ENCODE measurements around the gene CTNND2.

CTNND2 gene

DNA sequence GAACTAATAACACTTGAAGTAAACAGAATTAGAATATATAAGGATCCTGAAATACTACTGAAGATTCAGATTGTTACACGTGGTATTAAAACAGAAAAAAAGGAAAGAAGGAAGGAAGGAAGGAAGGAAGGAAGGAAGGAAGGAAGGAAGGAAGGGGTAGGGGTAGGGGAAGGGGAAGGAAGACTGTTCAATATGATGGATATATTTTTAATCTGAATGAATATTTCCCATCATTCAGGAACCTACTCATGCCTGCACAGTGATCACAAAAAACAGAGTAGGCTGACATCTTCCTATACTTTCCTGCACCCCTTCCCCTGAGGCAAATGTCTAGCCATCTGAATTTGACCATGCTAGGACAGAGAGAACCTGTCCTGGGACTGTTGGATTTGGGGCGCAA, 133.9 kb downstream of the CTNND2 start:
- no peak for FAIRE-seq

DNA sequence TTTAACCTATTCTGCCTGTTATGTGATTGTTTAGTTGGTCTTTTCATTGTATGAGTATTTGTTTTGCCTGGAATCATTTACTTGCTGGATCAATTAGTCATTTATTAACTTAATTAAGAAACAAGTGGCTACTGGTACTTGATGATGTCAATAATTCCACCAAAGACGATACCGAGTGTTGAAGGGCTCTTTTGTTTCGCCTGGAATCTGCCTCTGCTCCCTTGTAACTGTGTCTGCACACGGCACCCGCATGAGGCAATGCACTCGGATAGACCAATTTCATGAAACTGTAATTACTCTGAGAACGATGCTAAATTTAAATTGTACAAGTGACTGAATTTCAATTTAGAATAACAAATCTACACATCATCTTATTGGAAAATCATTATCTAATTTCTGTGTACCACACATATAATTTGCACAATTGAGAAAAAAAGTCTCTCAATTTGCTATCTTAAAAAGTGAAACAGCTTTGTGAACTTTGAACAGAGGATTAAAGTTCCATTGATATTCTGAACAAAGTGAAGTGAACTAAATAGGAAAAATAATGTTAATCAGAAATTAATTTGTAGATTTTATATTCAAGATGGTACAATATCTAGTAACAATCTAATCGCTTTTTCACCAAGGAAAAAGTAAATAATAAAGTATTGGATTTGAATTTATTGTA, 143.2 kb downstream of the CTNND2 start:
- FAIRE-seq = no peak

DNA sequence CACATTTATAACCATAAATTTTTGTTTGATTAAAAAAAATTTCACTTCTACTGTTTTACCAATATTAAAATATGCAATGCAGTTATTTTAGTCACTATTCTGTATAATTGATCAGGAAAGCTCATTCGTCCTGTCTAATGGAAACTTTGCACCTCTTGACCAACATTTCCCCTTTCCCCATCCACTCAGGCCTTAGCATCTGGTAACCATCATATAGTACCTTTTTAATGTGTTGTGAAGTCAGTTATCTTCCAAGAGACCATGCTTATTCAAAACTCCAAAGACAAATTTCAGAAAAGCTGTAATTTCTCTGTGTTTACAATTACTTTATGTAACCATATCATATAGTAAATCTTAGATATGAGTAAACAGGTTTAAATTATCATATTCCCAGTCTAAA, 145.9 kb downstream of the CTNND2 start:
- FAIRE-seq = peak; percentile 80

DNA sequence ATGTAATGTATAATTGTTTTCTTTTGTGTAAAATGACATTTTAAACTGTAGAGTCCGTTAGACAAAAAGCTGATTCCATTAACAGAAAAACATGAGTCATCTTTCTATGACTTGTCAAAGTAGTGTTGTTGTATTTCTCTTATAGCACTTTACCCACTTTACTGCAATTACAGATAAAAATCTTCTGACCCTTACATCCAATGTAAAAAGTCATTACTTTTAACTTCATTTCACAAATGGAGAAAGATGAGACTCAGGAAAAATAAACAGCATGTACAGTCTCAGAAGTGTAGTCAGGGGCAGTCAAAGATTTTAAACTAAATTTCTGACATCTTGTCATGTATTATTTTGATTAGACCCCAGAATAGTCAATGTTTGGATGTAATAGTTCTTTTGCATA, 146.6 kb downstream of the CTNND2 start:
- FAIRE-seq = peak; percentile 79

DNA sequence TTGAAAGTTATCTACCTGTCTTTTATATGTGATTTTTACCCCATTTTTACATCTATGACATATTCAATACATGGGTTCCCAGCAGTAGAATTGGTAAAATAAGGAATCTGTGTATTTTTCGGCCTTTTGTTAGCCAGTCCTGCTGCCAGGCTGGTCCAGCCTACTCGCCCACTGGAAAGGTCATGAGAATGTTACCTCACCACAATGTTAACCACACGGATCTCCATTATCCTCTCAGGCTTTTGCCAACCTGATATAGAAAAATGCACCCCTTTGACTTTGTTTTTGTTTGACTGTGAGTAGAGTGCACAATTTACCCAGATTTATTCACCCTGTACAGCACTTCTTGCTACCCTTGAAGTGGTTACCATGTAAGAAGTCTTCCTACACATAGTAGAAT, 167.2 kb downstream of the CTNND2 start:
- FAIRE-seq = no peak

DNA sequence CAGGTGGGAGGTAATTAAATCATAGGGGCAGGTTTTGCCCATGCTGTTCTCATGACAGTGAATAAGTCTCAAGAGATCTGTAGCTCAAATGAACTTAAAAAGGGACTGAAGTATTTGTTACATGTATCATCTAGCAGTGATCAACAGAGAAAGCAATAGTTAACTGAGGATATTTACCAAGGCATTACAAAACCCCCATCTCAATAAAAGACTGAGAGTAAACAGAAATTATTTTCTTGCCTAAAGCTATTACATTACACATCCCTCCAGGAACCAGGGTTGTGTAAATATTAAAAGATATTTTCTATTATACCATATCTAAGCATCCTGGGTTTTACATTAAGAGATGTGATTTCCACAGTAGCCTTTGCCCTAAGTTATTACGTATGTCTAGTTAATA, 169.9 kb downstream of the CTNND2 start:
- no peak for FAIRE-seq

DNA sequence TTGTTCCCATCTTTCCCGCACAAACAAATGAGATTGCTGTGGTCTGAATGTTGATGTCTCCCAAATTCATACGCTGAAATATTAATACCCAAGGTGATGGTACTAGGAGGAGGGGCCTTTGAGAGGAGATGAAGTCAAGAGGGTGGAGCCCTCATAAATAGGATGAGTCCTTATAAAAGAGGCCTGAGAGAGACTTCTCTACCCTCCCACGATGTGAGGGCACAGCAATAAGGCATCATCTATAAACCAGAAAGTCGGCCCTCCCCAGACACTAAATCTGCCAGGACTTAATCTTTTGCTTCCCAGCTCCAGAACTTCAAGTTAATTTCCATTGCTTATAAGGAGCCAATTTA, 170.4 kb downstream of the CTNND2 start:
- FAIRE-seq = no peak

DNA sequence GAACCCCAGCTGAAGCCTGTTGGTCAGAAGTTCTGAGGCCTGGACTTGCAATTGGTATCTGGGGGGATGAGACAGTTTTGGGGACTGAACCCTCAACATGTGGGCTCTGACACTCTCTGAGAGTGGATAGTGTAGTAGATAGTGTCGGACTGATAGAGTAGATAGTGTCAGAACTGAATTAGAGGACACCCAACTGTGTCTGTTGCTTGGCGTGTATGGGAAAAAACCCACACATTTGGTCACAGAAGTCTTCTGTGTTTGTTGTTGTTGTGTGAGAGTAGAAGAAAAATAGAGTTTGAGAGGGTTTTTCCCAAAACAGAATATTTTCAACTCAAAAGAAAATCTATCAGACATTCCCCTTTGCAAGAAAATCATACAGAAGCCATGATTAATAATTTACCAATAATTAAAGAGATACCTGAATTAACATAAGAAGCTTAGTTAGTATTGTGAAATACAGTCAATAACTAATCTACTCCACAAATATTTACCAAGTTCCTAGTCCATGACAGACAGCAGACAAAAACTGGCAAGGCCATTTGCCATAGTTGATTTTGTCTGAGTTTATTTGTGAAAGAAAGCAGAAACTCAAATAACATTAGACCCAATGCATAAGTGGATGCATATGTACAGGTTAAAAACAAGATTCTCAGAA, 170.9 kb downstream of the CTNND2 start:
- FAIRE-seq = no peak

DNA sequence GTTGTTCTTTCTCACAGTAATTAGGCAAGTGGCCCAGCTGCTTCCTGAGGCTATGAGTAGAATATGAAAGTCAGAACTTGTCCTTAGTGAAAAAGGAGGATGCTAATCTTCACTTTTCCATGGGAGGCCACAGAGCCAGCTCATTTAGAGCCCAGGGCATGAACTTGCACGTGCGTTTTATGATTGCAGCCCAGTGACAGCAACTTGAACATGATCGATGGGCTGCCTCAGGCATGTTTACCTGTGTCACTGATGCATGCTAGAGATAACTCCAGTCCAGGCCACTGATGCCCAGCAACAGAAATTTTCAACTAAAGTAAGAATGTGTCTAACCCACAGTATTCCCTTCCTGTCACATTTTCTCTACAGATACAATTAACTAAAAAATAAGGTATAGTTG, 179.3 kb downstream of the CTNND2 start:
- no peak for FAIRE-seq

DNA sequence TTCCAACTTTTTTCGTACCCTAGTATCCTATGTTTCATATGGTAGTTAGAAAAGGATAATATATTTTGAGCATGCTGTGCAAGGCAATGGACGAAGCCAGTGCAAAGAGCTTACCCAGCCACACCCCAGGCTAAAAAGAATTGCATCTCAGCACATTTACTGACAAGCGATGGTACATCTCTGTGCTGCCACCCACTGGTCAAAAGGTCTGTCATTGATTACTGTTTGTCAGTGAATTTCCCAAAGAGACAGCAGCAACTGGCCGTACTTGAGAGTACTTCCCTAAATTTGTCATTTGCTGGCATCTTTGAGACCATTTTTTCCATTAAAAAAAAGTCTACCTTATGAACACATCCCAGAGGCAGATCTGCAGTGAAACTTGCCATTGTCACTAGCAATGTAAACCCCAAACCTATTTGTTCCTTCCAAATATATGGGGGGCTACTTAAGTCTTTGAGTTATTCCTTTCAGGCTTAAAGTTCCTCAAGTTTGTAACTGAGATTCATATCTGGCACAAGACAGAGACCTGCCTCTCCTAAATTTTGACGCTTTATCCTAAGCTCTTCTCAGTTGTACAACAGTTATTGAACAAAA, 184.3 kb downstream of the CTNND2 start:
- FAIRE-seq = no peak

DNA sequence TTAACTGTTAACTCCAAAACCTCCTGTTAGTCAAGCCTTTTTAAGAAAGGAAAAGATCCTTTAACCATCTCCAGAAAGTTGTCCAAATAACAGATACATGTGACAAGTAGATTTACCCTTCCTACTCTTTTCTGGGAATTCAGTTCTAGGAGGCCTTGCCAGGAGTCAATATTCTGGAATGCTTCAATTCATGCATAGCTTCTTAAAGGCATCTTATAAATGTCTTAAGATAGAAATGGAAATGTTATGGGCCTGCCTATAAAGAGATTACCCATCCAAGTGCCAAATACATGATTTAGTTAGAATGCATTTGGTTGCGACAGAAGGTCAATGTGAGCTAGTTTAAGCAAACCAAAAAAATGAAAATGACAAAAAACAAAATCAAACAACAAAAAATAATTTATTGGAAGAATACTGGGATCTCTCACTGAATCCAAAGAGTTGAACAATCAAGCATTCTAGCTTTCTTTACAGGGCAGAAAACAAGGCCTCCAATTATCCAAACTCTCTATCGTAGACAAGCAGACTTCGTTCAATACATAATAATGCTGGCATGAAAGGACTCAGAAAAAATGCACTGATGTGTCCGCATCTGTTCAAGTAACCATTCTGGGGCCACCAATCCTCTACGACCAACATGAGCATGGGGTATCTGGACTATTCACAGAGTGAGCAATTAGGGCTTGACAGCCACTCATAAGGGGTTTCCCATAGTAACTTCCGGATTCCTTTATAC, 188.6 kb downstream of the CTNND2 start:
- no peak for FAIRE-seq

DNA sequence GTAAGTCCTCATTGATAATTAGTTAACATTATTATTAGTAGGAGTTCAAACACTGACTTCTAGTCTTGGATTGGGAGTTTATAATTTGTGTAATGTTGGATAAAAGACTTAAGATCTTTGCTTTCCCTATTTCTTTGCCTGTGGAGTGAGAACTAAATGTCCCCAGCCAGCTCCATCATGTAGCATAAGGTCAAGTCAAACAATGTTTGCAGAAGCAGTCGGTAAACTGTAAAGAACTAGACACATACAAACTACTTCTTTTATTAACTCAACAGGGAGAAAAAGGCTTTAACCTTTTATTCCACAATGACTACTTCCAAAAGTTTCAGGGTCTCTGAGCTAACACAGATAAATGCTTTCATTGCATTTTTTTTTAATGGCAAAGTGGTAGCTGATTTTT, 192.3 kb downstream of the CTNND2 start:
- no peak for FAIRE-seq

DNA sequence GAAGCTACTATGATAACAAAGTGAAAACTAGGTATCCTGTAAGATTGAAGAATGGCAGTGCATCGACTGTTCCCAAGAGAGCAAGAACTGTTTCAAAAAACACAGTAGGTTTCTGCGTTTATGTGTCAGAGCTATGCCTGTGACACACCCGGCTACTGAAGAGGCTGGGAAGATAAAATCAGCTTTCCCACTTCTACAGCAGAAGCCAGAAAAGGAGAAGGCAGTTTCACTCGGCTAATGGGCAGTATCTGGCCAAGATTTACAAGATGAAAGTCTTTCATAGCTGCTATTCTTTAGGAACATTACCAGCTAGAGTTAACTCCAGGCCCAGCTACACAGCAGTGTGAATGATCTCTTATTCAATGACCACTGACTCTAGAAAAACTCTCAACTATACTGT, 195.2 kb downstream of the CTNND2 start:
- FAIRE-seq = no peak

DNA sequence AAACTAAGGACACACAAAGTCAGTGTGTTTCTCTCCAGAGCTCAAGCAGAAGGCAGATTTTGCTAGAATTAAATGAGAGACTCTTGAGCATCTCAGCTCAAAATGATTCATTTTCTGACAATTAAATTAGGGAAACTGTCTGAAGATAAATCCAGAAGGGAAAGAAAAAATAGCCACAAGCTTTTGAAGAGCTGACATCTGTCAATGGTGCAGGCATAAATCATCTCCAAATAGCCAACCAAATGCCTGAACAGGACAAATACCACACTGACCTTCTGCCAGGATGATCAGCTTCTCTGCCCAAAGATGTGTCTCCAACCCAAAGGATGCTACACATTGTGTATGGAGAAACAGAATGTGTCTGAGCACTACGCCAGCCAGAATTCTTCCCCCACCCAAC, 199.3 kb downstream of the CTNND2 start:
- no peak for FAIRE-seq

DNA sequence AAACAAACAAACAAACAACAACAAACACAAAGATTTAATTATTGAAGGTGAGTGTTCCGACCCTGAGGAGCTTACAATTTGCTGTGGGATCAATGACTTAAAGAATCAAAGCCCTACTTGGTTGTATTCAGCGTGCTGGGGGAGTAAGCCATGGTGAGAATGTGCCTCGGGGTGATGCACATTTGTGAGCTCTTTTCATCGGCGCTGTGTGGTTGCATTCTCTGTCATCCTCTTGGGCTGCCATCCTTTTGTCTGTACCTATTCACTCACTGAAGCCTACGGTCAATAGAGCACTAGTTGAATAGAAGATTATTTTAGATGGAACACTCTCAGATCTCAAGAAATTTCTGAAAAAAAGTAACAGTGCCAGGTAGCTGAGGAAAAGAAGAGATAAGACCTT, 203.9 kb downstream of the CTNND2 start:
- FAIRE-seq = no peak

DNA sequence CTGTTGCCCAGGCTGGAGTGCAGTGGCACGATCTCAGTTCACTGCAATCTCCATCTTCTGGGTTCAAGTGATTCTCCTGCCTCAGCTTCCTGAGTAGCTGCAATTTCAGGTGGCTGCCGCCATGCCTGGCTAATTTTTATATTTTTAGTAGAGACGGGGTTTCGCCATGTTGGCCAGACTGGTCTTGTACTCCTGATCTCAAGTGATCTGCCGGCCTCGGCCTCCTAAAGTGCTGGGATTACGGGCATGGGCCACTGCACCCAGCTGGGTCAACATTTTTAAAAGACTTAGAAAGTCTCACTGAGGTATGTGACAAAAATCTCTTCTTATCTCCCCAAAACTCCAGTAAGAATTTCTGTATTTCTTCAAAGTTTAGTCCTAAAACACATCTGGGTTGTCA, 211.6 kb downstream of the CTNND2 start:
- FAIRE-seq = no peak

DNA sequence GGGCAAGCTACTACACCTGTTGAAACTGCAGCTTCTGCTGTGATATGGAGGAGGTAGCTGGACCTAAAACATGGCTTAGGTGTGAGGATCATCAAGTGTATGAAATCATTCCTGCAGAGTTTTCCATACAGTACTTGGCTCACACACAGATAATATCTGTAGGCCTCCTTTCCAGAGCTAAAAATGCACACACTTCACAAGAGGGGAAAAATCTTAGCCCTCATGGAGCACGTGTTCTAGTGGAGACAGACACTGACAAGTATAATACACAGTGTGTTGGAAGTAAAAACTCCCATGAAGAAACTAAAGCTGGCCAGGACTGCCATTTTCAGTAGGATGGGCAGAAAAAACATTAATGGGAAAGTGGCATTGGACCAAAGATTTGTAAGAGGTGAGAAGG, 216.7 kb downstream of the CTNND2 start:
- no peak for FAIRE-seq

DNA sequence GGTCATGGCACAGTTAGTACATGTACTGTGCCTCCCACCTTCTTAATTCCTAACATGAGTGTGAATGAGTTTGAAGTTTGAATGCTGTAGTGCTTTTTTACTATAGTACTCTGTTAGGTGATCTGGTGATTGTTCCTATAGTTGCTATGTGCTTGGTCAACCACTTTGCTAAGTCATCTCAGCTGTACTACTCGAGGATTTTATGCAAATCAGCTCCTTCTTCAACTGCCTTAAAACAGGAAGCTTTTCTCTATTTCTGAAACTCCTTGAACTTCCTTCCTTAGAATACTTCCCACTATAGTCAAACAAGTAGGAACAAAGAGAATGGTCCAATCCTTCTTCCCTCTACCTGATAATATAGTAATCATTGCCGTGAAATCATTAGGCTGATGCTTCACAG, 219.6 kb downstream of the CTNND2 start:
- FAIRE-seq = no peak

DNA sequence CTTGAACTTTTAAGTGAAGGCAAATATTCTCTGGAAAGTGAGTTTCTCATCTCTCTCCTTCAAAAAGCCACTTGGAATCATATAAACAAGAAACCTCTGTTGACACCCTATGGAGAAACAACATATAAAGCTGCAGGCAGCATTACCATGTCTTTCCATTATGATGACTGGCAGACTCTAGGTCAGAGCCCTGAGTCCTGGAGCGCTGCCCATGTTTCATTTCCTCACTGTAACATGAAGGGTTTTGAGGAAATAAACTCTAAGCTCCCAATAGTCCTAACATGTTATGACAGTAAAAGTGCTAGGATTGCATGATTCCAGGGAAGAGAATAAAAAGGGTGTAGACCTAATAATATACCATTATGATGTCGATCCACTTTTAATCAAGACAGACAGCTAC, 220.6 kb downstream of the CTNND2 start:
- FAIRE-seq = no peak

DNA sequence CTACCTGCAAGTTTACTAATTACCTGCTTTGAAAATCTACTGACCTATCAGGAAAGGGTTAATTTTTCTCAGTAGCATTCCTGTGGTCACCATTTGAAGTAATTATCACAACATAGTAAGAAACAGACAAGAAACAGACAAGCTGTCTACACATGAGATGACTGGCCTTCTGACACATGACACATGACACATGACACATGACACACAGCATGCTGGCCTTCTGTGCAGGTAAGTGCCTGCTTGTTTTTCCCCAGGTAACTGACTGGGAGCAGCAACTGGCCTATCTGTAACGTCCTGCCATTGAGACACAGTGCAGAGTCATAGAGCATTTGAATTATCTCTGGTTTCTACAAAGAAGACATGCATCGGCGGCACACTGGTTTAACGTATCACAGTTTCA, 222.4 kb downstream of the CTNND2 start:
- no peak for FAIRE-seq

DNA sequence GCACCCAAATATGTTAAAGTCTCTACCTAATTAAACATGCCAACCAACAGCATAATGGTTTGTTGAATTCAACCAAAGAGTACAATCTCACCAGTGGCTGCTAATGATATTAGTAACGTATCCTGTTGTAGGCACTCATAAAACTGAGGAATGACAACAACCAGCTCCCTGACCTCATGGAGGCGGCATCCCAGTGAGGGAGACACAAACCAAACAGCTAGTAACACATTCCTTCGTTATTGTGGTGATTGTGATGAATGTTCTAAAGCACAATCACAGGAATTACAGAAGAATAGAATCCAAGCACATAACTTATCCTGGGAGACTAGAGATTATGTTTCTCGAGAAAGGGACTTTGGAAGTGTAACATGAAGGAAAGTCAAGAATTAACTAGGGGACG, 224.6 kb downstream of the CTNND2 start:
- FAIRE-seq = no peak

DNA sequence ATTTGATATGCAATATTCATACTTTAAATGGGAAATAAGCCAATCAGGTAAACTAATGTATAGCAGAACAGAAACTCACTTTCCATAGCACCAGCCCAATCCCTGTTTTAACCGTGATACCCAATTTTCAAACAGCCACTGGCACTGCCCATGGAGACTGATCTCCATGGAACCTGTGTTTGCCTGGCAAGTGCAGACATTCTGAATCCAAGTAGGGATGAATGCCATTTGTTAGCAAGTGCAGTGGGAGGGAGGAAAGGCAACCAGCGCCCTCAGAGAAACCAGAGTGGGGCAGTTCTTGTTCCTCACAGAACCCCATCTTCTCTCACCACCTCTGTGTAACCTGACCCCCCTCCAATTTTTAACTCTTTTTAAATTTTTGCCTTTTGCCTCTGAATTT, 229.1 kb downstream of the CTNND2 start:
- no peak for FAIRE-seq

DNA sequence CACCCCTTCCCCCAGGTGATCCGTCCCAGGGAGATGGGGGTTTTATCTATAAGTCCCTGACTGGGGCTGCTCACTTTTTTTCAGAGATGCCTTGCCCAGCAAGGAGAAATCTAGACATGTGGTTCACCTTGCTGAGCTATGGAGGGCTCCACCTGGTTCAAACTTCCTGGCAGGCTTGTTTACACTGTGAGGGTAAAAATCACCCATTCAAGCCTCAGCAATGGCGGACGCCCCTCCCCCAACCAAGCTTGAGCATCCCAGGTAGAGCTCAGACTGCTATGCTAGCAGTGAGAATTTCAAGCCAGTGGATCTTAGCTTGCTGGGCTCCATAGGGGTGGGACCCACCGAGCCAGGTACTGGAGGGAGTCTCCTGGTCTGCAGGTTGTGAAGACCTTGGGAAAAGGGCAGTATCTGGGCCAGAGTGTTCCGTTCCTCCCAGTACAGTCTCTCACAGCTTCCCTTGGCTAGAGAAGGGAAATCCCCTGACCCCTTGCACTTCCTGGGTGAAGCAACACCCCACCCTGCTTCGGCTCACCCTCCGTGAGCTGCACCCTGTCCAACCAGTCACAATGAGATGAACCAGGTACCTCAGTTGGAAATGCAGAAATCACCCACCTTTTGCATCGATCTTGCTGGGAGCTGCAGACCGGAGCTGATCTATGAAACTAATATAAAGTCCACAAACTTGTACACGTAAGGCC, 231.7 kb downstream of the CTNND2 start:
- FAIRE-seq = no peak

DNA sequence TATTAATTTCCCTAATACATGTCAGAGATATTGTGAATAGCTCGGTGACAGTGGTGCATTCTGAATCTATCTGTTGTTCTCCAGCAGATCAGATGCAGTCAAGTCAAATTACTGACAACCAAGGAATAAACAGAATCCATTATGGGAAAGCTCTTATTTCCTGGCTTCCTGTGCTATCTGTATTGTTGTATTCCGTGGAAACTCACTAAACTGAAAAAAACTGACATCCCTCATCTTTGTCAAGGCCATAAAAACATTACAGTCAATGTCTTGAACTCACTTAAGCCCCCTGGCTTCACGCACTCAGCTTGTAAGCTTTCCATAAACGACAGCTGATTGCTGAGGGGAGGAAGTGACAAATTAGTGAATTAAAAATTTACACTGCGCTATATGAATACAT, 245.9 kb downstream of the CTNND2 start:
- FAIRE-seq = no peak

Measured in islet of Langerhans (tissue), 1 donor.